B cell (primary cell): ENCODE measurements around the gene NUDCD3. TPM values are rescaled to one million over a fixed set of nuclear protein-coding genes. Genes with fewer than 3 reads are reported as not detected.

Experiments used
- ATAC-seq: fragments of 200-7000 bp; cut with Tn5 transposase; one replicate; pipeline ENCODE4 v1.10.0; 2021; ENCODE audit warnings: low read depth, mild to moderate bottlenecking, moderate number of reproducible peaks, moderate library complexity
- CTCF ChIA-PET: fragments of 350-600 bp; sonication (Branson Sonifier 250); formaldehyde crosslinking; loops from one replicate; lab custom pipeline; 2021; ENCODE audit warnings: antibody characterized with exemption, inconsistent platforms; lab: Charles Lee
- POLR2A ChIA-PET: fragments of 350-600 bp; sonication (Branson Sonifier 250); formaldehyde crosslinking; loops from one replicate; lab custom pipeline; 2021; ENCODE audit warnings: antibody characterized with exemption; lab: Charles Lee
- DNase-seq: peaks from one replicate; pipeline ENCODE4 v3.0.0; 2013
- H2AFZ ChIP-seq: 2 replicates; pipeline ENCODE4 v1.6.1; 2012; ENCODE audit warnings: mild to moderate bottlenecking, low read depth, low read length; ENCODE audit not compliant: insufficient read depth, poor library complexity, severe bottlenecking
- H3K27ac ChIP-seq, 2 donors: 1 replicate in 1 of 2; 2 replicates in 1 of 2; pipeline ENCODE4 v1.5.1; 2012 to 2013; ENCODE audit warnings: low read length in 2 of 2, mild to moderate bottlenecking in 2 of 2, moderate library complexity in 1 of 2
- H3K27me3 ChIP-seq, 4 experiments: fragments of 200-600 bp in 1 of 4; sonication (generic) in 1 of 4; replicated peaks in 1 of 4; 1 replicate in 2 of 4; 2 replicates in 2 of 4; pipeline versions ENCODE4 v1.6.1 to v1.7.0; 2013 to 2016; ENCODE audit warnings: low read length in 3 of 4, mild to moderate bottlenecking in 2 of 4, mixed read lengths in 1 of 4, moderate library complexity in 1 of 4; ENCODE audit not compliant: insufficient read depth in 4 of 4, control insufficient read depth in 3 of 4; ENCODE audit errors: control extremely low read depth in 1 of 4
- H3K36me3 ChIP-seq, 2 experiments: replicated peaks in 1 of 2; 1 replicate in 1 of 2; 2 replicates in 1 of 2; pipeline versions ENCODE4 v1.6.1 to v1.7.1; 2013; ENCODE audit warnings: low read length in 1 of 2; ENCODE audit not compliant: insufficient read depth in 2 of 2, control insufficient read depth in 1 of 2; ENCODE audit errors: control extremely low read depth in 1 of 2, extremely low read depth in 1 of 2
- H3K4me1 ChIP-seq, 2 donors: fragments of 200-600 bp in 1 of 2; sonication (generic) in 1 of 2; 1 replicate in 1 of 2; 2 replicates in 1 of 2; pipeline versions ENCODE4 v1.5.1 to v1.6.1; 2013 to 2017; ENCODE audit warnings: low read length in 2 of 2; ENCODE audit not compliant: control insufficient read depth in 2 of 2, insufficient read depth in 2 of 2
- H3K4me2 ChIP-seq: replicated peaks from 2 replicates; pipeline ENCODE3; 2012; ENCODE audit warnings: mild to moderate bottlenecking, low read depth, low read length; ENCODE audit not compliant: poor library complexity, severe bottlenecking
- H3K4me3 ChIP-seq, 5 experiments: fragments of 200-600 bp in 1 of 5; sonication (generic) in 1 of 5; 1 replicate in 3 of 5; 2 replicates in 2 of 5; pipeline versions ENCODE4 v1.5.1 to v1.7.0; 2011 to 2016; ENCODE audit warnings: low read length in 4 of 5, mild to moderate bottlenecking in 4 of 5, low read depth in 2 of 5, control low read depth in 1 of 5, moderate library complexity in 1 of 5; ENCODE audit not compliant: insufficient read depth in 1 of 5; ENCODE audit errors: control extremely low read depth in 1 of 5, extremely low read depth in 1 of 5
- H3K79me2 ChIP-seq: fragments of 200-600 bp; sonication (generic); one replicate; pipeline ENCODE4 v1.6.0; 2016; ENCODE audit warnings: low read length; ENCODE audit not compliant: control insufficient read depth, insufficient read depth
- H3K9ac ChIP-seq: fragments of 200-600 bp; sonication (generic); 2 replicates; pipeline ENCODE4 v1.6.1; 2017; ENCODE audit warnings: mild to moderate bottlenecking, low read length, moderate library complexity
- H3K9me3 ChIP-seq, 3 donors: one replicate each; pipeline versions ENCODE4 v1.6.1 to v1.7.1; 2013; ENCODE audit warnings: low read length in 2 of 3; ENCODE audit not compliant: control insufficient read depth in 2 of 3, insufficient read depth in 1 of 3; ENCODE audit errors: control extremely low read depth in 1 of 3
- H4K20me1 ChIP-seq: 2 replicates; pipeline ENCODE4 v1.6.0; 2012; ENCODE audit warnings: mild to moderate bottlenecking, low read length; ENCODE audit not compliant: insufficient read depth, control insufficient read depth, poor library complexity, severe bottlenecking
- H3K27ac Mint-ChIP-seq: one replicate; pipeline ENCODE4 v1.8.0; 2021; ENCODE audit warnings: mixed read lengths
- H3K27me3 Mint-ChIP-seq: one replicate; pipeline ENCODE4 v1.8.0; 2021; ENCODE audit warnings: mixed read lengths
- H3K4me1 Mint-ChIP-seq: one replicate; pipeline ENCODE4 v1.8.0; 2021; ENCODE audit warnings: mixed read lengths
- H3K4me3 Mint-ChIP-seq: one replicate; pipeline ENCODE4 v1.8.0; 2021; ENCODE audit warnings: mixed read lengths
- H3K9me3 Mint-ChIP-seq: one replicate; pipeline ENCODE4 v1.8.0; 2022; ENCODE audit warnings: mixed read lengths; ENCODE audit not compliant: insufficient read depth
- CTCF ChIP-seq: fragments of 200-600 bp; IDR thresholded peaks from one replicate; pipeline ENCODE4 v1.8.0; 2022; ENCODE audit warnings: antibody characterized with exemption, mild to moderate bottlenecking
- EZH2 ChIP-seq: IDR thresholded peaks from 2 replicates; pipeline ENCODE4 v1.6.1; 2012; ENCODE audit warnings: borderline replicate concordance, low read depth, mild to moderate bottlenecking, moderate library complexity, low read length; ENCODE audit not compliant: insufficient read depth, poor library complexity, severe bottlenecking
- WGBS: methylation state at CpG from one replicate; pipeline ENCODE4 v1.1.5; 2013; ENCODE audit warnings: missing lambda C conversion rate; ENCODE audit not compliant: insufficient coverage; 5-methylcytosine and 5-hydroxymethylcytosine counted together
- intact Hi-C: fragments of 100-400 bp; cut with micrococcal nuclease; formaldehyde crosslinking; loops from one replicate; pipeline ENCODE4 v1.10.0; 2022
- polyA plus RNA-seq: library from polyadenylated mRNA; depleted of rRNA; stranded (reverse); fragments of >200 nt; gene quantifications from 2 replicates; pipeline ENCODE4 v1.2.3, GENCODE V29; 2012
- small RNA-seq: library from RNA; depleted of rRNA; stranded (forward); fragments of <200 nt; gene quantifications from one replicate; pipeline ENCODE3, GENCODE V24; 2012; ENCODE audit warnings: low replicate concordance, low read depth; ENCODE audit not compliant: insufficient read length
- total RNA-seq, 2 donors: library from RNA; stranded (reverse); fragments of 120-200 nt in 1 of 2; gene quantifications; 1 replicate in 1 of 2; 2 replicates in 1 of 2; pipeline versions ENCODE4 v1.2.3 to v1.2.4, GENCODE V29; 2013 to 2022

NUDCD3 gene
- total and polyA plus RNA-seq, 2 donors (not counting 1 experiment from before 2014, with no cell fraction given) = 29.8 to 101 TPM

GRCh38 chr7:44329888-44330287 lies 160.6 kb downstream of the NUDCD3 start:
- Histone ChIP-seq H3K4me3 (no peak overlapping the region), H2AFZ (no peak overlapping the region), H3K27ac (no peak overlapping the region), H3K9me3 (peaks cover 0 to 5% (median 0%) of the 10 kb centered on the region in 3 donors), H3K4me1 (peaks cover 3% of the 10 kb centered on the region in 2 donors), H3K9ac (no peak overlapping the region), H3K36me3 (no peaks in the 10 kb centered on the region), H4K20me1 (no peaks in the 10 kb centered on the region), H3K27me3 (peaks cover 0 to 25% (median 5%) of the 10 kb centered on the region in 4 experiments), H3K79me2 (no peaks in the 10 kb centered on the region), H3K4me2 (no peak overlapping the region)
- intact Hi-C loops = no loop called here
- no peak overlapping the region for H3K27ac Mint-ChIP-seq
- H3K4me1 Mint-ChIP-seq = peaks cover 11% of the 10 kb centered on the region
- no peak for DNase-seq
- ATAC-seq = no peak
- H3K27me3 Mint-ChIP-seq = peaks cover 16% of the 10 kb centered on the region
- no peak overlapping the region for H3K4me3 Mint-ChIP-seq
- CTCF ChIA-PET = no interaction called here
- 100% methylated on average over 3 of the region's 3 CpGs for WGBS
- POLR2A ChIA-PET = no interaction called here
- H3K9me3 Mint-ChIP-seq = peaks cover 3% of the 10 kb centered on the region
- no peak for TF ChIP-seq EZH2
- no peak for TF ChIP-seq CTCF

Small RNA genes lying within 50 kb of the gene (small RNA-seq; reads per million reads assigned to genes)
- gene RNU6-1097P = not detected

Other genes starting within 250 kb of the NUDCD3 start
- gene CAMK2B, start 165.1 kb downstream of the NUDCD3 start, total RNA-seq = 0.41 TPM in 1 of 2 replicates, not detected in the other
- gene CAMK2B, start 165.1 kb downstream of the NUDCD3 start, polyA plus RNA-seq = 0.06 and 0.42 TPM in 2 replicates
- not detected in 2 replicates for gene NPC1L1, start 50.7 kb upstream of the NUDCD3 start, total RNA-seq
- 0.07 and 0.10 TPM in 2 replicates for gene NPC1L1, start 50.7 kb upstream of the NUDCD3 start, polyA plus RNA-seq
- gene DDX56, start 83.2 kb upstream of the NUDCD3 start, total RNA-seq = 102 and 104 TPM in 2 replicates
- 88.0 and 88.2 TPM in 2 replicates for gene DDX56, start 83.2 kb upstream of the NUDCD3 start, polyA plus RNA-seq
- gene TMED4, start 91.6 kb upstream of the NUDCD3 start, total RNA-seq = 84.0 and 84.1 TPM in 2 replicates
- gene TMED4, start 91.6 kb upstream of the NUDCD3 start, polyA plus RNA-seq = 102 and 107 TPM in 2 replicates
- 71.5 and 80.2 TPM in 2 replicates for gene OGDH, start 116.0 kb upstream of the NUDCD3 start, total RNA-seq
- 29.9 and 42.6 TPM in 2 replicates for gene OGDH, start 116.0 kb upstream of the NUDCD3 start, polyA plus RNA-seq